VCaP (cell line): ENCODE measurements around the gene SENP3.
A peak's percentile ranks its signal among the peaks of the same experiment; 100 is the strongest.

Source experiments
- H3K27ac ChIP-seq: fragments of 450-650 bp; 2 replicates; pipeline ENCODE4 v1.5.1; 2017
- CTCF ChIP-seq: fragments of 450-650 bp; conservative IDR thresholded peaks from 2 replicates; pipeline ENCODE4 v1.5.1; 2017; ENCODE audit warnings: mild to moderate bottlenecking, moderate library complexity

Gene SENP3

GRCh38 chr17:7561589-7562207 lies at the start of gene SENP3:
Gene SENP3, plus strand, starts transcription at chr17:7561919. Its CDS starts 1,158 bp downstream, at chr17:7563077.
- no peak for TF ChIP-seq CTCF
- peak within 1 kb of the TSS; percentile 87 for H3K27ac ChIP-seq

GRCh38 chr17:7512105-7512504 lies 49.6 kb upstream of the SENP3 start:
- H3K27ac ChIP-seq = no peak overlapping the region
- TF ChIP-seq CTCF = no peak

- H3K27ac ChIP-seq = no peak overlapping the region
- TF ChIP-seq CTCF = no peak
Measured at GRCh38 chr17:7512824-7513540, 48.7 kb upstream of the SENP3 start.

- no peak overlapping the region for H3K27ac ChIP-seq
- no peak for TF ChIP-seq CTCF
Measured at GRCh38 chr17:7513850-7514419, 47.8 kb upstream of the SENP3 start.

- TF ChIP-seq CTCF = no peak
- no peak overlapping the region for H3K27ac ChIP-seq
Measured at GRCh38 chr17:7515911-7516610, 45.7 kb upstream of the SENP3 start.

GRCh38 chr17:7523033-7523432 lies 38.7 kb upstream of the SENP3 start:
- H3K27ac ChIP-seq = no peak overlapping the region
- no peak for TF ChIP-seq CTCF

- TF ChIP-seq CTCF = no peak
- H3K27ac ChIP-seq = no peak overlapping the region
Measured at GRCh38 chr17:7528842-7529241, 32.9 kb upstream of the SENP3 start.
